OCI-M1 (cell line): Measurements from ENCODE around the gene OGFR.

Experiments used
- DNase-seq: peaks from one replicate; lab custom pipeline; 2025; lab: John Stamatoyannopoulos, UW

Gene OGFR

DNA sequence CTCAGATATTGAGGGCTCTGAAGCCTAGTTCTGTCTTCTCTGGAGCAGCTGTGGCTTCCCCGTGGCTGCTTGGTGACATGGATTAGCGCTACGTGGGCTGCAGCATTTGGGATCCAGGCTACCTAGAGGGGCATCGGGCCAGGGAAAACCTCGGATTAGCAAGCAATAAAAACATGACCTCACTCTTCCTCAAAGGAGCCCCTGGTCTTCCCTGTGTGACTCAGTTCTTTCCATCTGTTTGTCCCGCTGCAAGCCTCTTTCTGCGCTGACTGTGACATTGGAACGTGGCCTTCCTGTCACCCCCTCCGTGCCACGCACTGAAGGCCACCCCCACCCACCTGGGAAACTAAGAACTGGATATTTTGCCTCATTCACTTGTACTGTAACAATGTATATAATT lies 4.8 kb upstream of the OGFR start:
- DNase-seq, result no peak

DNA sequence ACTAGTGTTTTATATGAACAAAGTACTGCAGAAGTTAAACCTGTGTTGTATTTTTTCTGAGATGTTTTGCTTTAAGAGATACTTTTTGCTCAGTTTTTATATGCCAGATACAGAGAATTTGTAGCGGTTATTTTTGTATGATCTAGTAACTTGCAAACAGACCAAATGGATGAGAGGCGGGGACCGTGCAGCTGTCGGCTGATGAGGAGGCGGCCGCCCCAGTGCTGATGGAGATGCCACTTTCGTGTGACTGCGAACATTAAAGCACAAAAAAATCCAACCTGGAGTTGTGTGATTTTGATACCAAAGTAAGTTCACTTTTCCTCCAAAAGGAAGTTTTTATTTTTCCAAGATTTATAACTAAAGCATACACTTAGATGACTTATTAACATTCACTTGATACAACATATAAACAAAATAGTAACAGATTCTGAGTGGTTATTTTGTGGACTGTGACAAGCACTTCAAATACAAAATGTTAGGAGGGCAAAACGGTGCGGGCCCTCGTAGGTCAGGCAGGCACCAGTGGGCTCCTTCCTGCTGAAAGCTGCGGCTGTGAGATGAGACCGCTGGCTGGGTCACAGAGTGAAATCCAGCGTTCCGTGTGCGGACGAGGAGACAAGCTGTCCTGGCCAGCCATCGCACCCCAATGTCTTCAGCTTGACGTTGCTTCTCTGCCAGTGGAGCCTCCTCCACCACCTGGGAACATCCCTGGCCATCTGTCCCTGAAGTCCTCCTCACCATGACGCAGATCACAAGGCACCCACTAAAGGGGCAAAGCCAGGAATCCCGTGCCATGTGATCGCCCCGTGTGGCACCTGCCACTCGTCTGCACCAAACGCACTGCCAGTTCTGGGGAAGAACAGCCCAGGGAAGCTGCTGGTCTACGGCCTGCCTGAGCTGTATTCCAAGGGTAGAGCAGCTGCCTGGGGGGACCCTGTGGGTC lies 4.0 kb upstream of the OGFR start:
- DNase-seq, result no peak

- no peak for DNase-seq
Observed at GRCh38 chr20:62801284-62802010, 3.2 kb upstream of the OGFR start.

DNA sequence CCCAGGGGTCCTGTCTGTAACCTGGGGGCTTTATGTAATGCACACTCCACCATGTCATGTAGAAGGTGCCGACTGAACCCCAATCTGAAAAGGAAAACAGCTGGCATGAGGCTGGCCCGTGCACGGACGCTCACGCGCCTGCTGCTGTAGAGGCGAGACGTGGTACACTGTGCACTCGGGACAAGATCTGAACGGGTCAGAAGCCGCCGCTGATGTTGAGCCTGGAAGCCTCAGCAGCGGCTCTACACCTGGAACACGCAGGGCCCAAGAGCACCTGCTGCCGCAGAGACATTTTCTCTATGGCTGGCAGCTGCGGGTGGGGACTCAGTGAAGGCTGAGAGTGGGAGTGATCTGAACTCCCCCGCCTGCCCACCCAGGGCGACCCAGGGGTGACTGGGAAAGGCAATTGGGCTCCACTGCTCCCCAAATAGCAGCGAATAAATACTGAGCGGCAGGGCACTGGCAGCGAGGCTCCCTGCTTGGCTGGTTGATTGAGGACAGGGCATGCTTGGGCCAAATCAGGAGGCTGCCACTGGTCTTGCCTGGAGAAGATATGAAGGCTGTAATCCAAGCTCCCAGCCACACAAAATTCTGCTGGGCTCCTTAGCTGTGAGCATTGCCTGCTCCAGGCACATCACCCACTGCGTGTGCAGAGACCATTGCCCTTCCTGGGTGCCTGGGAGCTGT lies 2.5 kb upstream of the OGFR start:
- no peak for DNase-seq

GRCh38 chr20:62804021-62804626 lies 511 bp upstream of the OGFR start:
- peak; percentile 45 for DNase-seq

DNA sequence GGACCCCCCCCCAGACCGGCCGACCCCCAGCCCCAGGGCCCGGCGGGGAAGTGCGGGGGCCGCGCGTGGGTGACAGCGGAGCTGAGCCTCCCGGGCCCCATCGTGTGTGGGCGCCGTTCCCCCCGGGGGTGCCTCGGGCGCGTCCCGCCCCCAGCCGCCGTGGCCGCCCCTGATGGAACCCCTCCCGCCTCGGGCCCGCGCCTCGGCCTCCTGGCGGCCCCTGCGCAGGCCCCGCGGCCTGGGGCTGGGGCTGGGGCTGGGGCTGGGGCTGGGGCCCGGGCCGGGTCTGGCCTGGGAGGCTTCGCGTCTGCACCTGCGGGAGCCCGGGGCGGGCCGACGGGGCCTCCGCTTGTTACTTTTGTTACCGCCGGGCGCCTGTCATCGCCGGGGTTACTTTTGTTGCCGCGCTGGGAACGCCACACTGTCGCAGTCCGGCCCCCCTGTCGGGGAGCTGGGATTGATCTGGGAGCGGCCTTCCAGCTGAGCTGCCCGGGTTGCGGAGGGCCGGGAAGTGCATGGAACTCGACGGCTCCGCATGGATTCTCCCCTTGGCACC lies 598 bp downstream of the OGFR start:
- no peak for DNase-seq

GRCh38 chr20:62805711-62806382 lies 1.2 kb downstream of the OGFR start:
- peak; percentile 21 for DNase-seq

DNA sequence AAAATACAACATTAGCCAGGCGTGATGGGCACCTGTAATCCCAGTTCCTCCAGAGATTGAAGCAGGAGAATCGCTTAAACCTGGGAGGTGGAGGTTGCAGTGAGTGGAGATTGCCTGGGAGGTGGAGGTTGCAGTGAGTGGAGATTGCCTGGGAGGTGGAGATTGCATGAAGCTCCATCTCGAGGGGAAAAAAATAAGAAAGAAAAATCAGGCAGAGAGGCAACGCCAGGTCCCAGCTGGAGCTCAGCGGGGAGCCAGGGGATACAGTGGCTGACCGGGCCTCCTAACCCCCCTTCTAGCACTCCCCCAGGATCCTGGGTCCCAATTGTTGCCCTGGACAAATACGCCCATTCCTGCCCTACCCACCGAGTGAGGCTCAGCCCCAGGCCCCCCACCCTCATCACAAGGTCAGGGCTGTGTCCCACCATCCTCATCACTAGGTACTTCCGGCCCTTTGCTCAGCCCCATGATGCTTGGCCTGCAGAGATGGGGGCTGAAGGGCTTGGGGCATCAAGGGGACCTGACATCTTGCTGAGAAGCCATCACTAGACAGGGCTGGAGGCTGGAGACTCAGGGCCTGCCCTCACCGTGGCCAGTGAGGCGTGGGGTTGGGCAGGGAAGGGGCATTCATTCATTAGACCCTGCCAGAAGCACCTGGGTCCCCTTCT lies 1.9 kb downstream of the OGFR start:
- no peak for DNase-seq

DNA sequence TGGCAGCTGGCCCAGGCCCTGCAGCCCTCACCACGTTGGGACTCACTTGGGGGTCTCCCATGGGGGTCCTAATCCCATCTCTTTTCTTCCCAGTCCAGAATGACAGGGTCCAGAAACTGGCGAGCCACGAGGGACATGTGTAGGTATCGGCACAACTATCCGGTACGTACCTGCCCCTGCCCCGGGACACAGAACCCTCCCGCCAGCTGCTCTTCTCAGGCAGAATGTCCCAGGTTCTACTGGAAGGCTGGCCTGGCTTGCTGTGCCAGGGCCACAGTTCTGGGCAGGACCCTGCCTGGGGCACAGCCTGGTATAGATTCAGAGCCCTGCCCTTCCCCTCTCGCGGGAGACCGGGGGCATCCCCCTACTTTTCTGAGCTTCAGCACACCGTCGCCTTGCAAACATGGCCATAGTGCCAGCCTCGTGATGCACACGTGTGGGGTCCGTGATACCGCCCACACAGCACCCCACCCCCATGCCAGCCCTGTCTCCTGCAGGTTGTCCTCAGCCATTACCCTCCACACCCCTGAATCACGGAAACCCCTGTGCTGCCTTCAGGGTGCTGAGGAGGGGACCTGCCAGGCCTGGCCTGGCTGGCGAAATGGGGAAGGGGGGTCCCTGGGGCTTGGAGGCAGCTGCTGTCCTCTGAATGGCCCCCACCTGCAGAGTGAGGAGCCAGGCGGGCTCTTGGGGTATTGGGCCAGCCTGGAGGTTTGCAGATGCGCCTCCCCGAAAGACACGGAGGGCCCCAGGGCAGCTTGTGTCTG lies 3.0 kb downstream of the OGFR start:
- DNase-seq, result no peak

DNA sequence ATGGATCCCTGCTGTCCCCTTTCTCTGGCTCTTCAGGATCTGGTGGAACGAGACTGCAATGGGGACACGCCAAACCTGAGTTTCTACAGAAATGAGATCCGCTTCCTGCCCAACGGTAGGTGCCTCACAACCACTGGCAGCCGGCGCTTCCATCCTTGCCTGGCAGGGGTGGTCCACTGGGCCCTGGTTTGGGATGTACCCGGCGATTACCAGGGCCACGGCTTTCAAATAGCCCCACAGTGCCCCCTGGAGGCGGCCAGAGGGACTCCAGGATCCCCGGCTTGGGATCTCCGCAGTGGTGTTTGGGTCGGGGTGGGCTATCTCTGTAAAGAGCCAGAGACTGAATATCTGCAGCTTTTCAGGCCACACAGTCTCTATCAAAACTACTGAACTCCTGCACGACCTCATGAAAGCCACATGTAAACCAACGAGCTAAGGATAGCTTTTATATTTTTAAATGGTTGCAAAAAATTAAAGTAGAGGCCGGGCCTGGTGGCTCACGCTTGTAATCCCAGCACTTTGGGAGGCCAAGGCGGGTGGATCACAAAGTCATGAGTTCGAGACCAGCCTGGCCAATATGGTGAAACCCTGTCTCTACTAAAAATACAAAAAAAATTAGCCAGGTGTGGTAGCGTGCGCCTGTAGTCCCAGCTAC lies 3.7 kb downstream of the OGFR start:
- DNase-seq, result peak; percentile 72

DNA sequence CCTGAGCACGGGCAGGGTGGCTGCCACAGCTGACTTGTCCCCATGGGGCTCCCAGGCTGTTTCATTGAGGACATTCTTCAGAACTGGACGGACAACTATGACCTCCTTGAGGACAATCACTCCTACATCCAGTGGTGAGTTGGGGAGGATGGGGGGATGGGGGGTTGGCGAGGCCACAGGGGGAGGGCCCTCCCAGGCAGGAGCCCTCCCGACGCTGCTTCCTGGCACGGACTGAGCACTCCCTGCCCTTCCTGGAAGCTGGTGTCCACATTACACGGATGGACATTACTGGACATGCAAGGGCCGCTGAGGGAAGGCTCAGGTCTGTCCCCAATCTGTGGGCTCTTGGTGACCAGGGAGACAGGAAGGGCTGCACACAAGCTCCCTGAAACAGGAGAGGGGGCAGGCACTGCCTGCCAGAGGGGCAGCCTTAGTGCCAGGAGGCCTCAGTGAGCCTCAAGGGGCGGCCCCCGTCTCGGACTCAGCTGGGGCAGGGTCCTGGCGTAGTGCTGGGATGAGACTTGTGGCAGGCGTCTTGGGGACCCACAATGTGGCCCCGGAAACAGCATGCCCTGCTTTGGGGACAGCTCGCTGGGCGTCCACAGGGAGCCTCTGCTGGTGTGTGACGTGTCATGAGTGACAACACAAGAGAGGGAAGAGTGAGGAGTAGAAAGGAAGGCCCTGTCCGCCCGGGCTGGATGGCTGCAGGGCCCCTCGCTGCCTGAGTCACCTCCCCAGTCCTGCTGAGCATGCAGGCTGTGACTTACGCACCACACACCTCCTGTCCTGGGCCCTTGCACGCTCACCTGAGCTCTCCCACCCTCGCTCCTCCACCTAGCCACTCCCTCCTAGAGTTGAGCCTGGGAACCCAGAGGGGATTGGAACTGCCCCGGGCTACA lies 5.1 kb downstream of the OGFR start:
- DNase-seq, result no peak

DNA sequence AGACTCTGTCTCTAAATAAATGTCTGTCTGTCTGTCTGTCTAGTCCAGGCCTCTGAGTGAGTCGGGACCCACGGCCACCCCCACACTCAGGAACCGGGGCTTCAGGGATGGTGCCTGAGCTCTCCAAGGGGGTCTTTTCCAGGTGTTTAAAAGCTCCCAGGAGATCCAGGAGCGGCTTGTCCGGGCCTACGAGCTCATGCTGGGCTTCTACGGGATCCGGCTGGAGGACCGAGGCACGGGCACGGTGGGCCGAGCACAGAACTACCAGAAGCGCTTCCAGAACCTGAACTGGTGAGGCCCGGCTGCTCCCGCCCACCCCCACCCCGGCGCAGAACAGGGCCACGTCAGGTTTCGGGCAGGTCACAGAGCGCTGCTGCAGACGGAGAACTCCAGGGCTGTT lies 6.7 kb downstream of the OGFR start:
- no peak for DNase-seq

DNA sequence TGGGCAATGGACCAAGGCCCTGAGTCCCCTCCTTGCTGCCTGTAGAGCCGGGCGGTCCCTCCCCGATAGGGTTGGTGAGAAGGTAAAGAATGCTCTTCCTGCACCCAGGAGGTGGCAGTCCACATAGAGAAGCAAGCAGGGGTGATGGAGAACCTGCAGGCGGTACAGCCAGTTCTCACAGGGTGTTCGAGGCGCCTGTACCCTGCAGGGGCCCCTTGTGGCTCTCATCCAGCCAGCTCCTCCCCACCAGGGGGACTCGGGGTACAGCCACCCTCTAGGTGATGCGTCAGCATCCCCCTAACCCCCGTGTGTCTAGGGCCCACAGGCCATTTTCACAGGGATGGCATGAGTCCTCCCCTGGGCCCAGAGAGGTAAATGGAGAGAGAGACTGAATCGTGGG lies 7.1 kb downstream of the OGFR start:
- DNase-seq, result no peak

GRCh38 chr20:62812181-62812906 lies 7.7 kb downstream of the OGFR start:
- no peak for DNase-seq

DNA sequence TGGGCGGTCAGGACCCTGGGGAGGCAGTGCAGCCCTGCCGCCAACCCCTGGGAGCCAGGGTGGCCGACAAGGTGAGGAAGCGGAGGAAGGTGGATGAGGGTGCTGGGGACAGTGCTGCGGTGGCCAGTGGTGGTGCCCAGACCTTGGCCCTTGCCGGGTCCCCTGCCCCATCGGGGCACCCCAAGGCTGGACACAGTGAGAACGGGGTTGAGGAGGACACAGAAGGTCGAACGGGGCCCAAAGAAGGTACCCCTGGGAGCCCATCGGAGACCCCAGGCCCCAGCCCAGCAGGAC lies 8.2 kb downstream of the OGFR start:
- no peak for DNase-seq

GRCh38 chr20:62813588-62813987 lies 9.0 kb downstream of the OGFR start:
- no peak for DNase-seq

DNA sequence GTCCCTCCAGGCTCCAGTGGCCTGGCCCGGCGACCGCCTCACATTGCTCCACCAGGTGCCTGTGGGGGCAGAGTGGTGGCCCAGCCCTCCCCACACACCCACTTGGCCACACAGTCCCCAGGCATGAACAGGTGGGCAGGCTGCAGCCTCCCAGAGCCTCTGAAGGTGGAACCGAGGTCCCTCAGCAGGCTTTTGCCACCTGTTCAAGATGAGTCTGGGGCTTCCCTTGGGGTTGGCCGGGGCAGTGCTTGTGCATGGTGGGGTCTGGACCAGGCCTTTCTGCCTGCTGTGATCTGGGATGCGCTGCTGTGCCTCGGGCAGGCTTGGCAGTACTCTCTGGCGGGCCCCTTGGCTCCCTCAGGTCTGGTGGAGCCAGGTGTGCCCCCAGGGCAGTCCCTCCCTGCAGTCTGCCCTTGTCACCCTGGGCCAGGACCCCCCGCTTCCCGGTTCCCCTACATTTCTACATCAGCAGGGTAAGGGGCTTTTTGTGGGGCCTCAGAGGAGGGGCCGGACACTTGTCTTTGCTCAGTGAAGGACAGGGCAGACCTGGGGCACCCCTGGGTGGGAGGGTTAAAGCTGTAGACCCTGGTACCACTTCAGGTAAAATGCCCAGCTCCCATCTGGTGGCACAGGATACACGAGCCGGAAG lies 9.5 kb downstream of the OGFR start:
- no peak for DNase-seq

- no peak for DNase-seq
Observed at GRCh38 chr20:62814709-62815065, 10.1 kb downstream of the OGFR start.
